ENCODE measurements around the gene PIH1D1.
A peak's percentile ranks its signal among the peaks of the same experiment; 100 is the strongest.

PIH1D1 gene

GRCh38 chr19:49411681-49412326 lies 39.8 kb downstream of the PIH1D1 start:
- H3K4me3 ChIP-seq (replicated peaks; ENCODE audit: low read depth, low read length) = no peak overlapping the region
- no peak for DNase-seq (ENCODE audit: extremely low read depth, low read depth)
- TF ChIP-seq CTCF (IDR thresholded peaks at IDR 0.05; ENCODE audit: low read depth, low read length, missing control alignments) = no peak

GRCh38 chr19:49409441-49410029 lies 42.1 kb downstream of the PIH1D1 start:
- no peak overlapping the region for H3K4me3 ChIP-seq (replicated peaks; ENCODE audit: low read depth, low read length)
- TF ChIP-seq CTCF (IDR thresholded peaks at IDR 0.05; ENCODE audit: low read depth, low read length, missing control alignments) = no peak
- no peak for DNase-seq (ENCODE audit: extremely low read depth, low read depth)

- DNase-seq (ENCODE audit: extremely low read depth, low read depth) = no peak
- no peak overlapping the region for H3K4me3 ChIP-seq (replicated peaks; ENCODE audit: low read depth, low read length)
- no peak for TF ChIP-seq CTCF (IDR thresholded peaks at IDR 0.05; ENCODE audit: low read depth, low read length, missing control alignments)
Measured at GRCh38 chr19:49408816-49409440, 42.7 kb downstream of the PIH1D1 start.

GRCh38 chr19:49407482-49408015 lies 44.1 kb downstream of the PIH1D1 start:
- TF ChIP-seq CTCF (IDR thresholded peaks at IDR 0.05; ENCODE audit: low read depth, low read length, missing control alignments) = no peak
- DNase-seq (ENCODE audit: extremely low read depth, low read depth) = no peak

GRCh38 chr19:49407079-49407478 lies 44.5 kb downstream of the PIH1D1 start:
- H3K4me3 ChIP-seq (replicated peaks; ENCODE audit: low read depth, low read length) = no peak overlapping the region
- TF ChIP-seq CTCF (IDR thresholded peaks at IDR 0.05; ENCODE audit: low read depth, low read length, missing control alignments) = no peak
- no peak for DNase-seq (ENCODE audit: extremely low read depth, low read depth)

More at GRCh38 chr19:49407482-49408015, 44.1 kb downstream of the PIH1D1 start:
- no peak overlapping the region for H3K4me3 ChIP-seq (replicated peaks; ENCODE audit: low read depth, low read length)

- TF ChIP-seq CTCF (IDR thresholded peaks at IDR 0.05; ENCODE audit: low read depth, low read length, missing control alignments) = no peak
- DNase-seq (ENCODE audit: extremely low read depth, low read depth) = peak; percentile 46
- no peak overlapping the region for H3K4me3 ChIP-seq (replicated peaks; ENCODE audit: low read depth, low read length)
Measured at GRCh38 chr19:49403404-49404187, 48.0 kb downstream of the PIH1D1 start.

Data from HFF-Myc (cell line).